ENCODE results near the gene UNC80. TPM values are rescaled to one million over a fixed set of nuclear protein-coding genes. Genes with fewer than 3 reads are reported as not detected.

The UNC80 gene
- total RNA-seq, 1 donor from 2014 or later = not detected

DNA sequence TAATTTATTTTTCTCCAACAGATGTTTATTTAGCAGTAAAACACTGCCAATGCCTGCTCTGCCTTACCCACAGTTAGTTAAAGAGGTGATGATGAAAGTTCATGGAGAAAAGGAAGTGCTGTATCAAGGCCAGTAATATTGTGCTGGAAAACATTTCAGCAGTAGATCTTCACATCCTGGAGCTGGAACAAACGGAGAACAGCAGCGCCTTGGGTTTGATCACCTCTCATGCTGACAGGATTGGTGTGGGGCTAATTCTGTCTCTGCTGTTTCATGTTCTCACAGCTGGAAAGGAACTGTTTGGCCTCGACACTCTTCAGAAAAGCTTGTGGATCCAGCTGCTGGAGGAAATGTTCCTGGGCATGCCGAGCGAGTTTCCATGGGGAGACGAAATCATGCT is 169.3 kb downstream of the UNC80 start:
- Mint-ChIP-seq H3K4me3 (no peak overlapping the region), H3K9me3 (no peaks in the 10 kb centered on the region), H3K4me1 (no peaks in the 10 kb centered on the region), H3K36me3 (ENCODE audit: low read depth) (no peaks in the 10 kb centered on the region), H3K27me3 (peaks cover 4% of the 10 kb centered on the region), H3K27ac (no peak overlapping the region)
- no peak for ATAC-seq (ENCODE audit: low read depth)
- TF ChIP-seq, protein P1, sequence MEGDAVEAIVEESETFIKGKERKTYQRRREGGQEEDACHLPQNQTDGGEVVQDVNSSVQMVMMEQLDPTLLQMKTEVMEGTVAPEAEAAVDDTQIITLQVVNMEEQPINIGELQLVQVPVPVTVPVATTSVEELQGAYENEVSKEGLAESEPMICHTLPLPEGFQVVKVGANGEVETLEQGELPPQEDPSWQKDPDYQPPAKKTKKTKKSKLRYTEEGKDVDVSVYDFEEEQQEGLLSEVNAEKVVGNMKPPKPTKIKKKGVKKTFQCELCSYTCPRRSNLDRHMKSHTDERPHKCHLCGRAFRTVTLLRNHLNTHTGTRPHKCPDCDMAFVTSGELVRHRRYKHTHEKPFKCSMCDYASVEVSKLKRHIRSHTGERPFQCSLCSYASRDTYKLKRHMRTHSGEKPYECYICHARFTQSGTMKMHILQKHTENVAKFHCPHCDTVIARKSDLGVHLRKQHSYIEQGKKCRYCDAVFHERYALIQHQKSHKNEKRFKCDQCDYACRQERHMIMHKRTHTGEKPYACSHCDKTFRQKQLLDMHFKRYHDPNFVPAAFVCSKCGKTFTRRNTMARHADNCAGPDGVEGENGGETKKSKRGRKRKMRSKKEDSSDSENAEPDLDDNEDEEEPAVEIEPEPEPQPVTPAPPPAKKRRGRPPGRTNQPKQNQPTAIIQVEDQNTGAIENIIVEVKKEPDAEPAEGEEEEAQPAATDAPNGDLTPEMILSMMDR (IDR thresholded peaks at IDR 0.05) = no peak
- no peak for DNase-seq
- ChIA-PET CTCF (no interaction called here), POLR2A (no interaction called here)
- intact Hi-C loops (cut with micrococcal nuclease) = no loop called here

- Mint-ChIP-seq H3K4me1 (no peaks in the 10 kb centered on the region), H3K36me3 (ENCODE audit: low read depth) (no peaks in the 10 kb centered on the region), H3K9me3 (no peaks in the 10 kb centered on the region), H3K27ac (no peak overlapping the region), H3K27me3 (peaks cover 4% of the 10 kb centered on the region), H3K4me3 (no peak overlapping the region)
- CTCF ChIA-PET = no interaction called here
- ATAC-seq (ENCODE audit: low read depth) = no peak
- POLR2A ChIA-PET = no interaction called here
- intact Hi-C loops (cut with micrococcal nuclease) = no loop called here
- TF ChIP-seq, protein P1 (IDR thresholded peaks at IDR 0.05) = no peak
- no peak for DNase-seq
Observed at GRCh38 chr2:209942426-209942825, 170.8 kb downstream of the UNC80 start.

DNA sequence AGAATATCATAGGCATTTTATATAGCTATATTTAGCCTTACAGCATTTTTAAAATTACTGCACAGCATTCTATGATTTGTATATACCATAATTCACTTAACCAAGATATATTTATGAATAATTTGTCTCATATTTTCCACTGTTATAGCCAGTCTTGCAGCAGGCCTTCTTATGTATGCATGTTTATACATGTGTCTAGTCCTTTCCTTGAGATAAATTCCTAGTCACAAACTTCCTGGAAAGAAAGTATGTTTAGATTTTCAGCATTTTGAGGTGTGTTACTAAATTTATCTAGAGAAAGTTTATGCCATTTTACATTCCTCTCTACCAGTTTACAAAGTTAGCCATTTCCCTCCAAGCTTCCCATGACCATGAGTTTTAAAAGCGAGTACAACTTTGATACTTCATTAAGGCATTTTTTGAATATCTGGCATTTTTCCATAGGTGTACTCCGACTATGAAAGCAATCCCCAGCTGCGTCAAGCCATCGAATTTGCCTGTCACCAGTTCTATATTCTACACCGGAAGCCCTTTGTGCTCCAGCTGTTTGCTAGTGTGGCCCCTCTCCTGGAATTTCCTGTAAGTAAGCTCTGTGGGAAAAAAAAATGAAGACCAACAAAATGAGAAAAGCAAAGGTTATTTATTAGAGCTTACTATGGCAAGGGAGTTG is 171.4 kb downstream of the UNC80 start:
- Mint-ChIP-seq H3K4me1 (no peaks in the 10 kb centered on the region), H3K27me3 (peaks cover 4% of the 10 kb centered on the region), H3K4me3 (no peak overlapping the region), H3K27ac (no peak overlapping the region), H3K36me3 (ENCODE audit: low read depth) (no peaks in the 10 kb centered on the region), H3K9me3 (no peaks in the 10 kb centered on the region)
- no peak for DNase-seq
- intact Hi-C loops (cut with micrococcal nuclease) = no loop called here
- no peak for ATAC-seq (ENCODE audit: low read depth)
- ChIA-PET CTCF (no interaction called here), POLR2A (no interaction called here)
- TF ChIP-seq, protein P1 (IDR thresholded peaks at IDR 0.05) = no peak

DNA sequence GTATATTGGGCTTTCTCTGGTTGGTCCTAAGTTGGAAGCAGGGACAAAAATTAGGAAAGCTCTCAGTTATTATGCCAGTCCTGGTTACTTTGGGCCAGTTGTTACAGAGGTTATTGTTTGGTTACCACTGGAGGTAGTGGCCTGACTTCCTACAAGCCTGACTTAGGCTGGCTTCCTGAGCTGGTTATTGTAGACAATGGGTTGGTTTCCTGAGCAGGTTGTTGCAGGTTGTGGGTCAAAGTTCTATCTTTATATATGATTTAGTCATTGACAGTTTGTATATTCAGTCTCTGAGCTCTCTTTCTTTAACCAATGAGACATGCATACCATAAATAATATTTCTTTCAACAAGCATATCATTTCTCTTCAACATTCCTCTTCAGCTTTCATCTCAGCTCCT is 172.1 kb downstream of the UNC80 start:
- intact Hi-C loops (cut with micrococcal nuclease) = no loop called here
- Mint-ChIP-seq H3K27ac (no peak overlapping the region), H3K27me3 (peaks cover 4% of the 10 kb centered on the region), H3K36me3 (ENCODE audit: low read depth) (no peaks in the 10 kb centered on the region), H3K4me3 (no peak overlapping the region), H3K9me3 (no peaks in the 10 kb centered on the region), H3K4me1 (no peaks in the 10 kb centered on the region)
- ATAC-seq (ENCODE audit: low read depth) (no peak), DNase-seq (no peak)
- TF ChIP-seq, protein P1 (IDR thresholded peaks at IDR 0.05) = no peak
- POLR2A ChIA-PET = no interaction called here
- CTCF ChIA-PET = interaction anchor here (0.5 kb wide), 1 partner anchor 72 kb away, joined by 3 read pairs; no protein-coding TSS in a partner anchor

DNA sequence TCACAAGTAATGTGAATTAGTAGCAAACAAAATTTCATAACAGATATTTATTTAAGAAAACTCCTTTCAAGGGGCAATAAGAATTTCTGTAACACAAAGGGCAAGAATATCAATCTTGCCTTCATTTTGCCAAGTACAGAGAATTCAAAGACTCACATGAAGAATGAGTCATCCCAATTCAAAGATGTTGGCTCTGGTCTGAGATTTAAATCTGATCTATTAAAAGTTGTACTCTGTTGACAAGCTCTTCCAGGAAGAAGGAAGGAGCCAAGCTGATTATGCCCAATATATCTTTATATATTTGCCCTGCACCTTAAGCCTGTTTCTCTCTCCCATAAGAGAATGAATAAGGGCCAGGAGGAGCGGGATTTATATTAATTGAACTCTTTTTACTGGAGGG is 174.9 kb downstream of the UNC80 start:
- Mint-ChIP-seq H3K27me3 (peaks cover 4% of the 10 kb centered on the region), H3K4me1 (no peaks in the 10 kb centered on the region), H3K27ac (no peak overlapping the region), H3K9me3 (no peaks in the 10 kb centered on the region), H3K36me3 (ENCODE audit: low read depth) (no peaks in the 10 kb centered on the region), H3K4me3 (no peak overlapping the region)
- no peak for DNase-seq
- intact Hi-C loops (cut with micrococcal nuclease) = no loop called here
- ChIA-PET POLR2A (no interaction called here), CTCF (no interaction called here)
- no peak for ATAC-seq (ENCODE audit: low read depth)
- TF ChIP-seq, protein P1 (IDR thresholded peaks at IDR 0.05) = no peak

Data from activated B cell treated with CpG ODN at 0.5 μM for 24 hours (primary cell).